K562 (cell line): ENCODE results near the gene VPS18. TPM values are rescaled to one million over a fixed set of nuclear protein-coding genes. Genes with fewer than 3 reads are reported as not detected.
A peak's percentile ranks its signal among the peaks of the same experiment; 100 is the strongest.

Experiments
- CC2D1A ChIP-seq: fragments of 450-650 bp; IDR thresholded peaks from 2 replicates; pipeline ENCODE4 v1.6.1; 2017; ENCODE audit warnings: mild to moderate bottlenecking
- CREB1 ChIP-seq, 2 experiments: sonication (generic) in 1 of 2; formaldehyde crosslinking in 1 of 2; IDR thresholded peaks; 2 replicates each; pipeline versions ENCODE4 v1.6.1 to v1.8.0; 2012 to 2022; ENCODE audit warnings: inconsistent platforms in 1 of 2, mild to moderate bottlenecking in 1 of 2, missing genetic modification reagents in 1 of 2, moderate library complexity in 1 of 2
- CREBBP ChIP-seq: IDR thresholded peaks from one replicate; pipeline ENCODE4 v1.6.1; 2012; ENCODE audit warnings: low read depth, mild to moderate bottlenecking, control low read depth, inconsistent platforms, low read length
- EZH2 ChIP-seq: IDR thresholded peaks from 2 replicates; pipeline ENCODE4 v1.6.1; 2012; ENCODE audit warnings: low read depth, mild to moderate bottlenecking, inconsistent platforms, low read length, borderline replicate concordance
- HDAC3 ChIP-seq: fragments of 450-650 bp; IDR thresholded peaks from 2 replicates; pipeline ENCODE4 v1.6.1; 2018; ENCODE audit warnings: borderline replicate concordance, mild to moderate bottlenecking, moderate library complexity; ENCODE audit not compliant: partially characterized antibody
- MAFF ChIP-seq: IDR thresholded peaks from 2 replicates; pipeline ENCODE4 v1.6.1; 2012; ENCODE audit warnings: low read length, improper control_type of control experiment
- MYC ChIP-seq, 2 experiments: fragments of 250-450 bp in 1 of 2; sonication (Bioruptor Pico) in 1 of 2; IDR thresholded peaks; 2 replicates each; pipeline versions ENCODE4 v1.5.1 to v1.6.1; 2012 to 2021; ENCODE audit warnings: low read depth in 2 of 2, borderline replicate concordance in 1 of 2, improper control_type of control experiment in 1 of 2, low read length in 1 of 2, mild to moderate bottlenecking in 1 of 2, moderate library complexity in 1 of 2
- RBM14 ChIP-seq: fragments of 200-400 bp; formaldehyde crosslinking; IDR thresholded peaks from 2 replicates; pipeline ENCODE4 v1.6.1; 2018; ENCODE audit warnings: low read depth, mild to moderate bottlenecking, low read length, moderate library complexity, borderline replicate concordance; ENCODE audit not compliant: insufficient read depth
- SMAD3 ChIP-seq: fragments of 450-650 bp; formaldehyde crosslinking; conservative IDR thresholded peaks from 2 replicates; pipeline ENCODE4 v1.4.0; 2020; ENCODE audit warnings: mild to moderate bottlenecking
- SRSF7 ChIP-seq: fragments of 200-400 bp; formaldehyde crosslinking; optimal IDR thresholded peaks from 2 replicates; pipeline ENCODE3; 2017; ENCODE audit warnings: mild to moderate bottlenecking, low read depth, low read length
- ZC3H4 ChIP-seq: sonication (generic); formaldehyde crosslinking; IDR thresholded peaks from 2 replicates; pipeline ENCODE4 v1.9.0; 2021; ENCODE audit warnings: missing genetic modification reagents, borderline replicate concordance
- ZNF140 ChIP-seq: fragments of 250-450 bp; sonication (Bioruptor Pico); IDR thresholded peaks from 2 replicates; pipeline ENCODE4 v1.8.0; 2021; ENCODE audit warnings: moderate library complexity, mild to moderate bottlenecking, inconsistent platforms
- ZNF175 ChIP-seq: fragments of 200-800 bp; sonication (Bioruptor generic); IDR thresholded peaks from 2 replicates; pipeline ENCODE4 v1.6.1; 2016; ENCODE audit warnings: low read depth, mild to moderate bottlenecking, missing genetic modification characterization, missing compliant biosample characterization
- polyA plus RNA-seq, 8 experiments: library from polyadenylated mRNA; depleted of rRNA in 4 of 8; stranded (reverse) in 5 of 8; unstranded in 3 of 8; fragments of >200 nt; fragmentation: Nextera tagmentation in 2 of 8; fragmentation: Illumina TruSeq in 1 of 8; extraction: Ambion mirVana in 2 of 8; extraction: Trizol in 1 of 8; gene quantifications; 2 replicates each; pipeline versions ENCODE4 v1.2.1 to v1.2.3, GENCODE V29; 2011 to 2014; ENCODE audit warnings: inconsistent platforms in 1 of 8, missing spikeins in 1 of 8
- total RNA-seq, 7 experiments: library from RNA; depleted of rRNA in 6 of 7; stranded (reverse); fragments of >200 nt in 6 of 7; fragmentation: Illumina TruSeq in 2 of 7; extraction: Trizol in 2 of 7; gene quantifications; 2 replicates each; pipeline versions ENCODE4 v1.2.1 to v1.2.3, GENCODE V29; 2011 to 2021; ENCODE audit warnings: low replicate concordance in 1 of 7
- TF ChIP-seq, protein P1 (sequence below), 2 experiments: IDR thresholded peaks; 2 replicates each; pipeline ENCODE4 v1.6.1; 2011; ENCODE audit warnings: borderline replicate concordance in 1 of 2, control low read depth in 1 of 2, low read depth in 1 of 2, low read length in 1 of 2, mild to moderate bottlenecking in 1 of 2, mixed read lengths in 1 of 2, moderate library complexity in 1 of 2; ENCODE audit not compliant: insufficient read depth in 1 of 2, insufficient read length in 1 of 2, poor library complexity in 1 of 2, severe bottlenecking in 1 of 2; ENCODE audit errors: extremely low read depth in 1 of 2
- TF ChIP-seq, protein P2 (sequence below), 2 experiments: fragments of 450-650 bp in 1 of 2; sonication (generic) in 1 of 2; formaldehyde crosslinking; conservative IDR thresholded peaks; 2 replicates each; pipeline versions ENCODE4 v1.4.0 to v1.8.1; 2020 to 2022; ENCODE audit warnings: mild to moderate bottlenecking in 1 of 2, missing genetic modification reagents in 1 of 2
- TF ChIP-seq, protein P3 (sequence below): sonication (generic); formaldehyde crosslinking; IDR thresholded peaks from 2 replicates; pipeline ENCODE4 v1.8.0; 2022; ENCODE audit warnings: missing genetic modification reagents, mild to moderate bottlenecking, moderate library complexity, borderline replicate concordance
- TF ChIP-seq, protein P4 (sequence below): sonication (generic); formaldehyde crosslinking; IDR thresholded peaks from 2 replicates; pipeline ENCODE4 v1.8.1; 2023; ENCODE audit warnings: mild to moderate bottlenecking, missing genetic modification reagents
- TF ChIP-seq, protein P5 (sequence below): fragments of 450-650 bp; IDR thresholded peaks from 2 replicates; pipeline ENCODE4 v1.6.1; 2016; ENCODE audit warnings: missing biosample characterization, missing genetic modification characterization

VPS18 gene
- total and polyA plus RNA-seq, 9 of the 15 experiments (the other 6 are each of a cell fraction or from before 2014, with no cell fraction given): 0.73 to 19.9 (median 8.5) TPM

DNA sequence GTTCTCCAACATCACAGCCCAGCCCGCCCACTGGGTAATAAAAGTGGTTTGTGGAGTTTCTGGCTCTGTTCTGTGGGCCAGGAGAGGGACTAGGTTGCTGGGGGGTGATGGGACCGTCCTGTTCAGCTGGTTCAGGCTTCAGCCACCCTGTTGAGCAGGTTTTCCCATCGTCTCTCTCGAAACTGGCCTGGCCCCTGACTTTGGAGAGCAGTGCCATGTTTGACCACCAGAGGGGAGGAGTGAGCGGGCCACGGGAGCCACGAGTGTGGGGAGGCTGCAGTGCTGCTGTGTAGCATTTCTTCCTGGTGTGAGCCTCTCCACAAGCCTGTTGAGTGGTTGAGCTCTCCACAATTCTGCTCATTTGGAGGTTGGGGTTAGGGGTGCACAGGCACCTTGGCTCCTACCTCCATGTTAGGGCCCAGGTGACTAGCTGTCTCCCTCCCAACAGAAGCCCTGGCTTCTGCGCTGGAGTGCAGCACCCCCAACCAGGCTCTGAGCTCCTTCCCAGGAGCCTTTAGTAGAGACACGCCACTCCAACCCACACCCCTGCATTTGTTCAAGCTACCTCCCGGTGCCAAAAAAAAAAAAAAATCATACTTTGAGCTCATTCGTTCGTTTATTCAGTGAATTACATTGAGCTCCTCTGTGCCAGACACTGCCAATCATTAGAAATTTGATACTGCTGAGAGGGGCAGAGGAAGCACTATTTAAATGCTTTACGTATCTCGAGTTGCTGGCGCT is 36.5 kb upstream of the VPS18 start (continued):
- TF ChIP-seq, protein P1, sequence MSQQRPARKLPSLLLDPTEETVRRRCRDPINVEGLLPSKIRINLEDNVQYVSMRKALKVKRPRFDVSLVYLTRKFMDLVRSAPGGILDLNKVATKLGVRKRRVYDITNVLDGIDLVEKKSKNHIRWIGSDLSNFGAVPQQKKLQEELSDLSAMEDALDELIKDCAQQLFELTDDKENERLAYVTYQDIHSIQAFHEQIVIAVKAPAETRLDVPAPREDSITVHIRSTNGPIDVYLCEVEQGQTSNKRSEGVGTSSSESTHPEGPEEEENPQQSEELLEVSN (IDR thresholded peaks at IDR 0.05; ENCODE audit: borderline replicate concordance in 1 of 2, extremely low read depth in 1 of 2, insufficient read depth in 1 of 2, insufficient read length in 1 of 2, low read depth in 1 of 2, low read length in 1 of 2, poor library complexity in 1 of 2, severe bottlenecking in 1 of 2): peak in 1 of 2 experiments; percentile 10
- TF ChIP-seq HDAC3 (no peak), SRSF7 (no peak), SMAD3 (no peak), ZNF175 (CRISPR knock-in tag) (no peak), MYC (IDR thresholded peaks at IDR 0.05; ENCODE audit: low read depth, low read length) (peak; percentile 69), MYC (CRISPR knock-in tag; IDR thresholded peaks at IDR 0.05; ENCODE audit: borderline replicate concordance, low read depth) (no peak), RBM14 (no peak), CREB1 (IDR thresholded peaks at IDR 0.05) (no peak), CREB1 (CRISPR knock-in tag; IDR thresholded peaks at IDR 0.05) (peak; percentile 16; the same call in 1 of the 2 replicates), EZH2 (no peak), CREBBP (no peak), ZNF140 (CRISPR knock-in tag) (no peak), CC2D1A (peak; percentile 25; the same call in 1 of the 2 replicates), MAFF (no peak), ZC3H4 (CRISPR knock-in tag) (no peak)
- TF ChIP-seq, protein P2, sequence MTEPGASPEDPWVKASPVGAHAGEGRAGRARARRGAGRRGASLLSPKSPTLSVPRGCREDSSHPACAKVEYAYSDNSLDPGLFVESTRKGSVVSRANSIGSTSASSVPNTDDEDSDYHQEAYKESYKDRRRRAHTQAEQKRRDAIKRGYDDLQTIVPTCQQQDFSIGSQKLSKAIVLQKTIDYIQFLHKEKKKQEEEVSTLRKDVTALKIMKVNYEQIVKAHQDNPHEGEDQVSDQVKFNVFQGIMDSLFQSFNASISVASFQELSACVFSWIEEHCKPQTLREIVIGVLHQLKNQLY (CRISPR knock-in tag; conservative IDR thresholded peaks at IDR 0.05): no peak
- TF ChIP-seq, protein P3, sequence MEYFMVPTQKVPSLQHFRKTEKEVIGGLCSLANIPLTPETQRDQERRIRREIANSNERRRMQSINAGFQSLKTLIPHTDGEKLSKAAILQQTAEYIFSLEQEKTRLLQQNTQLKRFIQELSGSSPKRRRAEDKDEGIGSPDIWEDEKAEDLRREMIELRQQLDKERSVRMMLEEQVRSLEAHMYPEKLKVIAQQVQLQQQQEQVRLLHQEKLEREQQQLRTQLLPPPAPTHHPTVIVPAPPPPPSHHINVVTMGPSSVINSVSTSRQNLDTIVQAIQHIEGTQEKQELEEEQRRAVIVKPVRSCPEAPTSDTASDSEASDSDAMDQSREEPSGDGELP (CRISPR knock-in tag): peak; percentile 60; the same call in 1 of the 2 replicates
- TF ChIP-seq, protein P4, sequence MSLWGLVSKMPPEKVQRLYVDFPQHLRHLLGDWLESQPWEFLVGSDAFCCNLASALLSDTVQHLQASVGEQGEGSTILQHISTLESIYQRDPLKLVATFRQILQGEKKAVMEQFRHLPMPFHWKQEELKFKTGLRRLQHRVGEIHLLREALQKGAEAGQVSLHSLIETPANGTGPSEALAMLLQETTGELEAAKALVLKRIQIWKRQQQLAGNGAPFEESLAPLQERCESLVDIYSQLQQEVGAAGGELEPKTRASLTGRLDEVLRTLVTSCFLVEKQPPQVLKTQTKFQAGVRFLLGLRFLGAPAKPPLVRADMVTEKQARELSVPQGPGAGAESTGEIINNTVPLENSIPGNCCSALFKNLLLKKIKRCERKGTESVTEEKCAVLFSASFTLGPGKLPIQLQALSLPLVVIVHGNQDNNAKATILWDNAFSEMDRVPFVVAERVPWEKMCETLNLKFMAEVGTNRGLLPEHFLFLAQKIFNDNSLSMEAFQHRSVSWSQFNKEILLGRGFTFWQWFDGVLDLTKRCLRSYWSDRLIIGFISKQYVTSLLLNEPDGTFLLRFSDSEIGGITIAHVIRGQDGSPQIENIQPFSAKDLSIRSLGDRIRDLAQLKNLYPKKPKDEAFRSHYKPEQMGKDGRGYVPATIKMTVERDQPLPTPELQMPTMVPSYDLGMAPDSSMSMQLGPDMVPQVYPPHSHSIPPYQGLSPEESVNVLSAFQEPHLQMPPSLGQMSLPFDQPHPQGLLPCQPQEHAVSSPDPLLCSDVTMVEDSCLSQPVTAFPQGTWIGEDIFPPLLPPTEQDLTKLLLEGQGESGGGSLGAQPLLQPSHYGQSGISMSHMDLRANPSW: 0 out of 2 replicates have a peak, but pooled peaks have one; percentile 21
- TF ChIP-seq, protein P5, sequence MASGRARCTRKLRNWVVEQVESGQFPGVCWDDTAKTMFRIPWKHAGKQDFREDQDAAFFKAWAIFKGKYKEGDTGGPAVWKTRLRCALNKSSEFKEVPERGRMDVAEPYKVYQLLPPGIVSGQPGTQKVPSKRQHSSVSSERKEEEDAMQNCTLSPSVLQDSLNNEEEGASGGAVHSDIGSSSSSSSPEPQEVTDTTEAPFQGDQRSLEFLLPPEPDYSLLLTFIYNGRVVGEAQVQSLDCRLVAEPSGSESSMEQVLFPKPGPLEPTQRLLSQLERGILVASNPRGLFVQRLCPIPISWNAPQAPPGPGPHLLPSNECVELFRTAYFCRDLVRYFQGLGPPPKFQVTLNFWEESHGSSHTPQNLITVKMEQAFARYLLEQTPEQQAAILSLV (tag): no peak
